GM15510 (cell line): ENCODE measurements around the gene GTF3C2.

Experiments
- POLR2A ChIP-seq: IDR thresholded peaks from 3 replicates; pipeline ENCODE4 v1.6.1; 2011; ENCODE audit warnings: borderline replicate concordance; ENCODE audit not compliant: insufficient read length; ENCODE audit errors: extremely low read depth

The GTF3C2 gene

GRCh38 chr2:27296481-27296880 lies 60.1 kb downstream of the GTF3C2 start:
- TF ChIP-seq POLR2A = no peak

GRCh38 chr2:27294928-27295327 lies 61.6 kb downstream of the GTF3C2 start:
- TF ChIP-seq POLR2A = no peak

GRCh38 chr2:27291865-27292264 lies 64.7 kb downstream of the GTF3C2 start:
- no peak for TF ChIP-seq POLR2A

- no peak for TF ChIP-seq POLR2A
Observed at GRCh38 chr2:27290549-27290948, 66.0 kb downstream of the GTF3C2 start.

- TF ChIP-seq POLR2A = no peak
Observed at GRCh38 chr2:27288610-27289009, 68.0 kb downstream of the GTF3C2 start.

GRCh38 chr2:27285481-27285880 lies 71.1 kb downstream of the GTF3C2 start:
- TF ChIP-seq POLR2A = no peak

- no peak for TF ChIP-seq POLR2A
Observed at GRCh38 chr2:27284996-27285395, 71.6 kb downstream of the GTF3C2 start.

- no peak for TF ChIP-seq POLR2A
Observed at GRCh38 chr2:27282892-27283291, 73.7 kb downstream of the GTF3C2 start.

GRCh38 chr2:27281855-27282559 lies 74.6 kb downstream of the GTF3C2 start, which contains the start of gene TRIM54:
TRIM54 (plus strand) TSS chr2:27282429; CDS start chr2:27282732, 303 bp downstream.
- no peak for TF ChIP-seq POLR2A

- no peak for TF ChIP-seq POLR2A
Observed at GRCh38 chr2:27281442-27281841, 75.1 kb downstream of the GTF3C2 start.

- no peak for TF ChIP-seq POLR2A
Observed at GRCh38 chr2:27280826-27281225, 75.7 kb downstream of the GTF3C2 start.

GRCh38 chr2:27278010-27278409 lies 78.6 kb downstream of the GTF3C2 start:
- TF ChIP-seq POLR2A = no peak
